HG03520 (cell line): ENCODE measurements around the gene RAB35.
A peak's percentile ranks its signal among the peaks of the same experiment; 100 is the strongest.

Experiments used
- ATAC-seq: cut with Tn5 transposase; IDR thresholded peaks from one replicate; pipeline ENCODE4 v1.9.1; 2021; ENCODE audit warnings: mild to moderate bottlenecking, moderate library complexity; ENCODE audit not compliant: unreplicated experiment

Gene RAB35

DNA sequence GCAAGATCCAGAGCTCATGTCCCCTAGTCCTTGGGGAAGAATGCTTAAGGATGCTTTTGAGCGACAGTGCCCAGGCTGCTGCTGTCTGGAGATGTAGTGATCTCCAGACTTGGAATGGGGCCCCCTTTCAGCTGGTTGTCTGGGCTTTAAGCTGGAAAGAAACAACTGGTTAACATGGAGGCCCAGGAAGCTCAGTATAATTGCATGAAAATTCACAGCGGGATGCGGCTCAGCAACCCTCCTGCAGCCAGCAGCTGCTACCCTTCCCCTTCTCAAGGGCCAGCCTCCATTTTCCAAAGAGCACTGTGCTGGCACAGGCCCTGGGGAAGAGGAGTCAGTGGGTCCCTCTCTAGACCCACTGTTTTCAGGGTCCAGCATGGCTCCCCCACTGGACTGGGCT is 26.3 kb downstream of the RAB35 start:
- ATAC-seq = no peak

DNA sequence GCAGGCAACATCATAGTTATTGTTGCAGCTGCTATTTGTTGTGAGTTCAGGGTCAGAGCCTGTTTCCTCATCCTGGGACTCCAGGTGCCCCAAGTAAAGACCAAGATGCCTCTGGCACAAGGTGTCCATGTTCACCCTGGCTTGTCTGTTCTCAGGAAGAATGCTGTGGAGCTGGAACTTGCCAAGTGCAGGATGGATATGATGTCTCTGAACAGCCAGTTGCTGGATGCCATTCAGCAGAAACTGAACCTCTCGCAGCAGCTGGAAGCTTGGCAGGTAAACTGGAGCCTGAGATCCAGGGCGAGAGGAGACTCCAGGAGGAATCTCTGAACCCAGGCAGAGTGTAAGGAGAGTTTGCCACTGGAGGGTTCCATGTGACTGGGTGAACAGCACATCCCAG is 26.8 kb downstream of the RAB35 start:
- no peak for ATAC-seq

DNA sequence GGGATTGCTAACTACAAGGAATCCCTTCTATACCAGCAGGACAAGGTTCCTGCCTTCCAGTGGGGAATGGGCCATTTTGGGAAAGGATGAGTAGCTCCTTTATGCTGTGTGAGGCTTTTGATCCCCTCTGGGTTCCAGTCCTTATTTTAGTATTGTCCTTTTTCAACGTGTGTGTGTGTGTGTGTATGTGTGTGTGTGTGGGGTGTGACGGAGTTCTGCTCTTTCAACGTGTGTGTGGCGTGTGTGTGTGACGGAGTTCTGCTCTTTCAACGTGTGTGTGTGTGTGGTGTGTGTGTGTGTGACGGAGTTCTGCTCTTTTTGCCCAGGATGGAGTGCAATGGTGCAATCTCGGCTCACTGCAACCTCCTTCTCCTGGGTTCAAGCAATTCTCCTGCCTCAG is 27.4 kb downstream of the RAB35 start:
- ATAC-seq = no peak

DNA sequence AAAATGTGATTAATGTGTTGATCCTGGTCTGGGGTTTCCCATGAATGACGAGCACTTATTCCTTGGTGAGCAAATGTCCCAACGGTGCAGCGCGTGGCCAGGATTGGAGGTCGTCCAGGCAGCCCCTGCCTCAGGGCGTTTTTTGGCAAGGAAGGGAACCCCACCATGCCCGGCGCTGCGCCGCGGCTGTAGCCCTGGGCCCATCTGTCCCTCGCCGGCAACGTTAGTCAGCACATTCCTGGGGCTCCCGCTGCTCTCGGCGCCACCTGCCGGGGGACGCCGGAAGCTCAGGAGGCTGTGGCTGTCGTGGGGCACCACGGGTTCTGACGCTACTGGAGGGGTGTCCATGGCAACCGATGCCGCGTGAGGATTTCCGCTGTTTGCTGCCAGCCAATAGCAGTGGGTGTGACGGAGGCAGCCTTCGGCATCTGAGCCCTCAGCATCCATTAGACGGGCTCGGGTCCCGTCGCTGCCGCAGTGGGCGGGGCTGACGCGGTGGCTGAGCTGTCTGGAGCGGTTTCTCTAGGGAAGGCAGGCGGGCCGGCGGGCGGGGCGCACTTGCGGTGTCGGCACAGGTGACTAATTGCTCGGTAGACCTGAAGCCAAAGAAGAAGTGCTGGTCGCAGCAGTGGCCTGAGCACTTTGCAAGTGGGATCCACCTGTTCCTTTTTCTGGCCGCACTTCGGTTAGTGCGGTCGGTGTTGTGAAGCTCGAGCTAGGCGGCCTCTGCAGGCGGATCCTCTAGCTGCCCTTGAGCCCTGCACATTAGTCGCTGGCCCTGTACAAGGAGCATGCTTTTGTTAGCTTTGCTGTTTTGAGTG is 29.5 kb downstream of the RAB35 start:
- peak; percentile 97 for ATAC-seq

DNA sequence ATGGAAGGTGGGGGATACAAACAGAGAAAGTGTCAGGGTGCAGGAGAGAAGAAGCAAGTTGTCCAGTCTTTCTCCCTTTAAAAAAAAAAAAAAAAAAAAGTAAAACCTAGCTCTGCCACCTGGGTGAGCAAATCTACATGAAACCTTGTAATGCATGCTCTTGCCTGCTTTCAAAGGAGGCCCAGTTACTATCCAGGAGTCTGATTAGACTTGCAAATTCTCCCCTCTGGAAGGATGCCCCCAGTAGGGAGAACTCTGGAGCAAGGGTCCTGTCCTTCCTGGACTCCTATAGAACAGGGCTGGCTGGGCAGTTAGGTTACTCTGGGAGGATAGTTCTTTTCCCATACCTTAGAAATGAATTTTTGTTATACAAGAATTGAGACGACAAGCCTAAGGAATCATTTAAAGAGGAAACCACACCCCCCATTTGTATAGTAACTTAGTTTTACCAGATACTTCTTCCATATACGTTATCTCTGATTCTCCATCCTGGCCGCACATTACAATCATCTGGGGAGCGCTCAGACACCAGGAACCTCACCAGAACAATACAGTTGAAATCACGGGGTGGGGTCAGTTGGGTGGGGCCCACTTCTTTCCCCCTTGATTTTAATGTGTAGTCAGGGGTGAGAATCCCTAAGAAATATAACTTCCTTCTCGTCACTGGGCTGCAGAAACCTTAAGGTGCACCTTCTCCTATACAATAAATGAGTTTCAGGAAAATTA is 30.5 kb downstream of the RAB35 start:
- ATAC-seq = no peak

DNA sequence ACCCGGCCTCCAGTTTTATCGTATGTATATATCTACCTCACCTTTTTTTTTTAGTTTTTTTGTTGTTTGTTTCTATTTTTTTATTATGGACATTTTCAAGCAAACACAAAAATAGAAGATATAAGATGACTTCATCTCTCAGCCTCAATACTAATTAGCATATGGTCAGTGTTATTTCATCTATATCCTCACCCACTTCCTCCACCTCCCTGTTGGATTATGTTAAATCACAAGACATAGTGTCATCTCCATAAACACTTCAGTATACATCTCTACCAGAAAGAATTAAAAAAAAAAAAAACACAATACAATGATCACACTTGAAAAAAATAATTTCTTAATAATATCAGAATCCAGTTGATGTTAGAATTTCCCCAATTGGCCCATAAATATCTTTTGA is 34.9 kb downstream of the RAB35 start:
- ATAC-seq = no peak

DNA sequence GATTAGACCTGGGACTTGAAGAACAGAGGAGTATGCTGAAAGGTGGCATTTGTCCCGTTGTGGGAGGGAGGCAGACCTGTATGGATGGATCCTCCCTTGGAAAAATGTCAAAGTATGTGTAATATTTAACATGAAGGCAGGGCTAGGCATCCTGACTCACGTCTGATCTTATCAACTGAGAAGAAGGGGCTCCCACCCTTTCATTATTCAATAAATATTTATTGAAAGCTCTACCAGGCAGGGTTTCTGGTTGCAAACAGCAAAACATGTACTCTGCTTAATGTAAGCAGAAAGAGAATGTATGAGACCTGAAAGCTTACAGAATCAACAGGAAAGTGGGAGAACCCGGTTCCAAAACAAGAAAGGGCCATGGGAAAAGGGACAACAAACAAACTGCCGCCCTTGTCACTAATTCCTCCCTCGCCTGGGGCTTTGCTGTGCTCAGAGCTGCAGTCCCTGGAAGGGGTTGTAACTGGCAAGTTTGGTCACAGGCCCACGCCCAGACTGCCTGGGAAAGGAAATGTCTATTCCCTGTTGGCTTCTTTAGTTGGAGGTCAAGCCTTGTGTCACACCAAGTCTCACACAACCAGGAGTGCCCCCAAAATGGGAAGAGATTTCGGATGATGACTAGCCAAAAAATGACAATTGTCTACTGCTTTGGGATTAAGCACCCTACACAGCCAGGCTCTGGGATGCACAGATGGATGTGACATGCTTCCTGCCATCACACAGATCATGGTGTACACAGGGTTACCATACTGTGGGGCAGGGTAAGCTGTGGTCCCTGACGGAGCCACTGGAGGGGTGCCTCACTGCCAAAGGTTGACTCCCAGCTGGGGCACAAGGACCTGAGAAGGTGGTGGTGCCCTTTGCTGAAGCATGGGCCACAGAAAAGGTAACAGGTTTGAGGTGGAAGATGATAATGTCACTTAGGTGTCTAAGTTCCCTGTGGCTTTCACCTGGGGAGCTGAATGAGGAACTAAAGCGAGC is 36.8 kb downstream of the RAB35 start:
- no peak for ATAC-seq

DNA sequence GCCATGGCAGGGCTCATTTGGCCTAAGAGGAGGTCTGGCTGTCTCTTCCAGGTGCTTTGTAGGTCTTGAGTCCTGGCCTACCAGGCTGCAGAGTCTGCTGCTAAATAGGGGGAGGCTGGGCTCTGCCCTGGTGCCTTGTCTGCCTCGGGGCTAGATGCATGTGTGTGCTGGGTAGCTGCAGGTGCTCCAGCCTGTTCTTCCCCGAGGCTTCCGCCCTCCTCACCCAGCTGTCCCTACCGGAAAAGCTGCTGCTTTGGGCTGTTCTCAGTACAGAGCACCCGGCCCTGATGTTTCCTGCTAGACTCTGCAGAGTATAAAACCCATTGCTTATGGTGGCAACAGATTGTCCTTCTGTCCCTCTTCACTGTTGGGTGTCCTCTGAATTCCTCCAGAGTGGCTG is 37.7 kb downstream of the RAB35 start:
- no peak for ATAC-seq

DNA sequence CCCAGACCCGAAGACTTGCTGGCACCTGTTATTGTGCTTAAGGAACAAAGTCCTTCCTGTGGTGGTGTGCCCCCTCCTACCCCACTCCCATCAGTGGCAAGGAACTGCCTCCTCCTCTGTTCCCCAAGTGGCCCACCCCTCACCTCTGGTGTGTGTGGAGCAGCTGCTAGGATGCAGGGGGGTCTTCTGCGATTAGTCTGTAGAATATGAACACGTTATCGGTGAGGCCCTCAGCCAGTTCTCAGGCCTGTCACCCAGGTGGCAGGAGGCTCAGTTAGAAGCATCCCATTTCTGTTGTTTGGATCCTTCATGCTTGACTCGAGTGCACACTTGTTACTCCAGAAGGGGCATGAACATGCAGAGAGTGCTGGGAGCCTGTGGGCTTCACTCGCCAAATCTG is 39.3 kb downstream of the RAB35 start:
- no peak for ATAC-seq

DNA sequence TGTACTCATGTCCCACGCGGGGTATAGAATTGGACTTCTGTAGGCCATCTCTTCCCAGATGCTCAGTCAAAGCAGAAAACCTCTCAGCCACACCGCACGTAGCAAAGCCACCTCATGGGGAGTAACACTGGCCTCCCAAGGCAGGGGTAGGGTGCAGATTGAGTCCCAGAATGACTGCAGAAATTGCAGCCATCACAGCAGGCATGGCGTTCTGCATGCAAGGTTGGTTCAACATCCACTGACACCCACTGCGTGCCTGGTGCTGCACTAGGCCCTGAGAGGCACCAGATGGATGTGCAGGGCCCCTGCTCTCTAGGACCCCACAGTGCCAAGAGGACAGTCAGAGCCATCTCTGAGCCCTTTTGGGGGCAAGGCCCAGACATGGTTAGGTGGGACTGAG is 39.9 kb downstream of the RAB35 start:
- no peak for ATAC-seq

DNA sequence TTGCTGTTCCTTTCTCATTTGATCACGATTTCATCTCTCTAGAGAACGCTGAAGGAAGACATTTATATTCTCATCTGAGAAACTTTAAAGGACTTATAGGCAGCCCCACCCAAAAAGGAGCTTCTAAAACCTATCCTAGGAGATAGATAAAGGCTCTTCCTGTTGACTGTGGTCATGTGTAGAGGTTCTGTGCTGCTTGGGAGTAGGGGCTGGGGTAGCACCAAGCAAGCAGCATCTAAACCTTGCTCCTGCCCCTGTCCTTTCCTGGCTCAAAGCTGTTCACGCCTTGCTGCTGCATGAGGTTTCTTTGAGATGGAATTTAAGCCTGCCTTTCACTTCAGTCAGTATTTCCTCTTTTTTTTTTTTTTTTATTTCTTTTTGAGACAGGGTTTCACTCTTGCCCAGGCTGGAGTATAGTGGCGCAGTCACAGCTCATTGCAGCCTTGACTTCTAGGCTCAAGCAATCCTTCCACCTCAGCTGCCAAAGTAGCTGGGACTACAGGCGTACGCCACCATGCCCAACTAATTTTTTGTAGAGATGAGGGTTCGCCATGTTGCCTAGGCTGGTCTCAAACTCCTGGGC is 41.4 kb downstream of the RAB35 start:
- no peak for ATAC-seq

DNA sequence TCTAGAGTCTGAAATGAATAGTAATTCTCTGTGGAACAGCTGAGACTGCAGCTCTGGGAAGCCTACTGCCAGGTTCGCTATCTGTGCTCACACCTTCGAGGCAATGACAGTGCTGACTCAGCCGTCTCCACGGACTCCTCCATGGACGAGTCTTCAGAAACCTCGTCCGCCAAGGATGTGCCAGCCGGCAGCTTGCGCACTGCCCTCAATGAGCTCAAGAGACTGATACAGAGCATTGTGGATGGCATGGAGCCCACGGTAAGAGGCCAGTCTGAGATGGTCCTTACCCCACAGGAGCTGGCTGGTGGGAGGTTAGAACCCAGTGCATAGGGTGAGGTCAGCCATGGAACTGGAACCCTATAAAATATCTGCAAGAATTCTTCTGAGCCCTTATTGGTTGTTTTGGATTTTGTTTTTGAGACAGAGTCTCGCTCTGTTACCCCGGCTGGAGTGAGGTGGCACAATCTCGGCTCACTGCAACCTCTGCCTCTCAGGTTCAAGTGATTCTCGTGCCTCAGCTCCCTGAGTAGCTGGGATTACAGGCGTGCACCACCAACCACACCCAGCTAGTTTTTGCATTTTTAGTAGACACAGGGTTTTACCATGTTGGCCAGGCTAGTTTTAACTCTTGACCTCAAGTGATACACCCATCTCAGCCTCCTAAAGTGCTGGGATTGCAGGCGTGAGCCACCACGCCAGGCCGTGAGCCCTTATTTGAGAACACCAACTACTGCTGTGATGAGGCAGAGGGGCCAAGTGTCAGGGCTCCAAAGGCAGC is 43.9 kb downstream of the RAB35 start:
- ATAC-seq = no peak

DNA sequence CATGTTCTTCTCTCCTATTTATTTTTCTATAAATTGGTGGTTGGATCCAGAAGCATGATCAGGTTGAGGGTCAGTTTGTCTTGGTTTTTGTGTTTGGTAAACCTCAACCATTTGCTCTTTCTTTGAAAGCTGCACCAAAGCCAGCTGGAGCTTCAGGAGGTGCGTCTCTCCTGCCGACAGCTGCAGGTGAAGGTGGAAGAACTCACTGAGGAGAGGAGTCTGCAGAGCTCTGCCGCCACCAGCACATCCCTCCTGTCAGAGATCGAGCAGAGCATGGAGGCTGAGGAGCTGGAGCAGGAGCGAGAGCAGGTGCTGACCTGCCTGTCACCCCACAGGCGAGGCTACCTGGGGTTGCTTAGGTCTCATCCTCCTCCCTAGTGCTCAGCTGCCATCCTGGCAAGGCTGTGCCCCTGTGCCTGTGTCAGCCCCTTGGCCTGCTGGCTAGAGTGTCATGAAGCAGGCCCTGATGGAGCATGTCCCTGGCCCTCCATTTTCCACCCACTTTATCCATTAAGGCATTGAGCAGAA is 45.0 kb downstream of the RAB35 start:
- no peak for ATAC-seq

DNA sequence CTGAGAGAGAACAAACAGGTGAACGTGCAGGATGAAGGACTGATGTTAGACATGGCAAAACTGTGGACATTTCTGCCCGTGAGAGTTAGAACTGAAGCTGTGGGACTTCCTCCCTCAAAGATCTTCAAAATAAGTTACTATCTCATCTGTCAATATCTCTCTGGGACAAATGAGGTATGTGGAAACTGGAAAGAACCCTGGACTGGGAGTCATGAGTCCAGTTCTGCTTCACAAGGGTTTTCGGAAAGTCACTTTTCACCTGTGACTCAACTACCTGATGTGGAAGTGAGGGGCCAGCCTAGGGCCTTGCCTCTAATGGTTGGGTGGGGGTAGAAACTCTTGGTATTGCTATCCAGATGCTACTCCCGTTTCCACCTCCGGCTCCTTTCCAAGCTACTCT is 47.3 kb downstream of the RAB35 start:
- ATAC-seq = no peak

DNA sequence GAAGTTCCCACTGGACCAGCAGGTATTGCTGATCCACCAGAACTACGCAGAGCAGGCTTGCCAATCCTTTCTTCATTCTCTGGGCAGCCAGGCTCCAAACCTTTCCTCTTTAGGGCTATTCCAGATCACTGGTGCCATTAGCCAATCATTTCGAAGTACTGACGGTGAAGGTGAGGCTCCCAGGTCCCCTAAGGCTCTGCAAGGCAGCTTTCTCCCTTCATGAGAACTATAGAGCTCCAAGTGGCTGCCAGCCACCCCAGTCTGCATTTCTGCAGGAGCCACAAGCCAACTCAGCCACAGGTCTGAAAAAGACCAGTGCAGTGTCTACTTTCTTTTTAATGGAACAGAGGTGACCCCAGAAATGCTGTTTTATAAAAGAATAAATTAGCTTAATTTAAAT is 48.7 kb downstream of the RAB35 start:
- ATAC-seq = no peak

DNA sequence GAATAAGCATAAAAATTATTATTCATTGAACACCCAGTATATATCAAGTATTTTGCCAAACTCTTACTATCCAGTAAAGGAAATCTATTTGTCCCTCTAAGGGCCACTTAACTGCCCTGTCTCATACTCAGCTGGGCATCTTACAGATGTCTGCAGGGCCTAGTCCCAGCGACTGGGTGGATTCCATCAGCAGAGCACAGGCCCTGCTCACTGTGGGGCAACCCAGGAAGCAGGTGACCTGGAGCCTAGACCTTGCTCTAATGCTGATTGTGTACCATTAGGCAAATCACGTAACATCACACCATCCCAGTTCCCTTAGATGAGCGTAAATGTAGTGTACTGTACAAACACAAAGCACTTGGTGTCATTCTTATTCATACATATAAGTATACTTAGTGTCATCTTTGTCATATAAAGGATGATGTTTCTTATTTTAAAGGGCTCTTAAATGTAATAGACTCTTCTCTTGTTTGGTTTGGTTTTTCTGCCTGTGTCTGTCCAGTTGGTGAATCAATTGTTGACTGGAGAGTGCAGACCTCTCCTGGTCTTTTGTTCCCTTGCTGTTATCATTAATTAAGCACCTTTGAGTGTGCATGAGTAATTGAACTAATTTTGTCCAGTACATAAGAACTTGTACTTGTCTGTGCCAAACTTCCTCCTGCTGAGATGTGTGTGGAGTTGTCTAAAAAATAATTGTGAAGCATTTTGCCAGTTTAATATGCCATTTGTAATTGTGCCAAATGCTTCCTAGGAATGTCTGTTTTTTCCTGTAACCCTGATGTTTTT is 49.3 kb downstream of the RAB35 start:
- ATAC-seq = no peak

DNA sequence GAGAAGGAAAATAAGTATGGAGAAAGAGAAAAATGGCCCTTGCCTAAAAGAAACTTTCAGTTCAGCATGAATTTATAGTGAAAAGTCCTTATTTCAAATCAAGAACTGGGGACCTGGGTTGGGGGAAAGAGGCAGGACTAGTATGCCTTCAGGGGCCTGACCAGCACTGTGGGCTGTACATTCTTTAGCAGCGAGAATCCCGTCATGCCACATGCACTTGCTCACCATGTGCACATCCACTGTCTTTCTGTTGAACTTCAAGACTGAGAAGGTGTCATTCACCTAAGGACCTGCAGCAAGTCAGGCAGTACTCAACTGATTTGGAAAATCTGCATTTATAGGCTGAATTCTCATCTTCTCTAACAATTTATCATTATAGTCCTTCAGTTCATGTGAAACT is 50.2 kb downstream of the RAB35 start:
- ATAC-seq = no peak

DNA sequence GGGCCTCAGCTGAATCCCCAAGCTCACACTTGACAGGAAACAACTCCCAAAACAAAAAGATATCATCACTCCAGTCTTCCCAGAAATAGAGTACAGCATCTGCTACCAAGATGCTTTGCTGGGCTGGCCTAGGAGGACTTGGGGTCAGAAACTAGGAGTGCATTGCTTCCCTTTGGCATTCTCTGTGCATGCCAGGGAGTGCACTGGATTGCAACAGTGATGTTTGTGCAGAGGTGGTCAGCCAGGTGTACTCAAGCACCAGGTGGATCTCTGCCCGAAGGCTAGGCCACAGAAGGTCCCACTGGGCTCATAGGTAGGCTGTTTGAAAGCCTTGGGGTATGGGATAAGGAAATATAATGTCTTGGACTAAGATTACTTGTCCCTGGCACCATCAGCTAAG is 51.1 kb downstream of the RAB35 start:
- no peak for ATAC-seq
